Measurements from ENCODE around the gene CASKIN1.

DNA sequence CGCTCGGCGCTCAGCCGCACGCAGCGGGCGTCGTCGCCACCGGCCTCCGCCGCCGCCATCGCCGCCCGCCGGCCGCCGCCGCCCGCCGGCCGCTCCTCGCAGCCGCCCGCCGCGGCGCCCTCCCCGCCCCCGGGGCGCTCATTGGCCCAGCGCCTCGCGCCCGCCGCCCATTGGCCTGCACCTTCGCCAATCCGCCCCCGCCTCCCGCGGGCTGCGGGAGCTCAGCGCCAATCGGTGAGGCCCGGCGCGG, 18.2 kb upstream of the CASKIN1 start, which contains the start of gene PGP:
- no peak for TF ChIP-seq TCF7L2 (IDR thresholded peaks at IDR 0.05; ENCODE audit: borderline replicate concordance, extremely low read depth, insufficient read depth, insufficient read length)
- TF ChIP-seq, protein P1, sequence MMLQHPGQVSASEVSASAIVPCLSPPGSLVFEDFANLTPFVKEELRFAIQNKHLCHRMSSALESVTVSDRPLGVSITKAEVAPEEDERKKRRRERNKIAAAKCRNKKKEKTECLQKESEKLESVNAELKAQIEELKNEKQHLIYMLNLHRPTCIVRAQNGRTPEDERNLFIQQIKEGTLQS (IDR thresholded peaks at IDR 0.05) = no peak
